ENCODE results near the gene LIMA1.
"Not testable (repeated sequence)": the region's sequence is repeated elsewhere in the genome, so short reads cannot be mapped to it uniquely, and the experiment has no call there.

The LIMA1 gene

DNA sequence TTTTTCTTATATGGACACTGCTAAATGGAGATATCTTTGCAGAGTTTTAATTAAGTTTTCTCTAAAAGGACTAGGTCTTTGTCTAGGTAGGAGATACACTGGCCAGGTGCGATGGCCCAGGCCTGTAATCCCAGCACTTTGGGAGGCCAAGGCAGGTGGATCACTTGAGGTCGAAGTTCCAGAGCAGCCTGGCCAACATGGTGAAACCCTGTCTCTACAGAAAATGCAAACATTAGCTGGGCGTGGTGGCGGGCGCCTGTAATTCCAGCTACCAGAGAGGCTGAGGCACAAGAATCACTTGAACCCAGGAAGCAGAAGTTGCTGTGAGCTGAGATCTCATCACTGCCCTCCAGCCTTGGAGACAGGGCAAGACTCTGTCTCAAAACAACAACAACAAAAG, 99.1 kb downstream of the LIMA1 start:
- no peak for DNase-seq

DNA sequence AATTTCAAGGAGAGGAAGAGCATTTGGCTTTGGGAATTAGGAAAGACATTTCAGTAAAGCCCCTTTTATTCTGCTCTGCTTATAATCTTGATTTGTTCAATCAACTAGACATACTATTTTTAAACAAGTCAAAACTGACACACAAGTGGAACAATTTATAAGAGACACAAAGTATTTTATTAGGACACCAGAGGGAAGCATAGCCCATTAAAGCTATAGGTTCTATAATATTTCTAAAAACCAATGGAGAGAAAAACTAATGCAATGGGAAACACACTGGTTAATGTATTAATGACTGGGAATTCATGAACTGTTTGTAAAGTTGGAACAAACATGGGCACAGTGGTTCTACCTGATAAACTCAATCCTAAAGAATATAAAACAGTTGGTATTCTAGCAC, 100.9 kb downstream of the LIMA1 start:
- no peak for DNase-seq

DNA sequence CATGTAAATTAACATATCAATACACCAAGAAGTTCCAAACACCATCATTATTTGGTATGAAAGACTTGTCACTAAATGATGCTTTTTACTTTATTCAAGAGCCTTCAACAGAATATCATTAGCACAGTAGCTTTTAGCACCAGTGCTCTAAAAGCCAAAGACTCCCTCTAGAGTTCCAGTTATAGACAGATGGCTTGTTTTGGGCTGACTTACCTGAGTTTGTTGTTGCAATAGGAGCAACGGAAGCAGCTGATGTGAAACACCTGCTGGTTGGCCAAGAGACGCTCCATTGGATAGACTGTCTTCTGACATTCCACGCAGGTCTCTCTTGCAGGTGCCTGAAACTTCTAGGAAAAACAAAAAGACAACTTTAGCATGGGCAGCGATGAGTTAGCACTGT, 101.6 kb downstream of the LIMA1 start:
- DNase-seq = peak; percentile 75

DNA sequence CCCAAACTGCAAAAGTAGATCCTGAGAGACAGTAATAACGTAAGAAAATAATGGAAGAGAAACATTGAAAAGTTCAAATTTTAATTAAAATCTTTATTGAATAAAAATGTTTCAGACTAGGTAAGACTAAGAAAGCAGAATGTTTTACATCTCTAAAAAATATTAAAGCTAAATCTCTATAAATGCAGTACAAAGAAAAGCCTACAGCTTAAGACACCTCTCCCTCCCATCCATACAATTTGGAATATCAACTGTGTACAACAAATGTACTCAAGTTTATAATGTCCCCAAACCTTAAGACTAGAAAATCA, 107.6 kb downstream of the LIMA1 start:
- no peak for DNase-seq

DNA sequence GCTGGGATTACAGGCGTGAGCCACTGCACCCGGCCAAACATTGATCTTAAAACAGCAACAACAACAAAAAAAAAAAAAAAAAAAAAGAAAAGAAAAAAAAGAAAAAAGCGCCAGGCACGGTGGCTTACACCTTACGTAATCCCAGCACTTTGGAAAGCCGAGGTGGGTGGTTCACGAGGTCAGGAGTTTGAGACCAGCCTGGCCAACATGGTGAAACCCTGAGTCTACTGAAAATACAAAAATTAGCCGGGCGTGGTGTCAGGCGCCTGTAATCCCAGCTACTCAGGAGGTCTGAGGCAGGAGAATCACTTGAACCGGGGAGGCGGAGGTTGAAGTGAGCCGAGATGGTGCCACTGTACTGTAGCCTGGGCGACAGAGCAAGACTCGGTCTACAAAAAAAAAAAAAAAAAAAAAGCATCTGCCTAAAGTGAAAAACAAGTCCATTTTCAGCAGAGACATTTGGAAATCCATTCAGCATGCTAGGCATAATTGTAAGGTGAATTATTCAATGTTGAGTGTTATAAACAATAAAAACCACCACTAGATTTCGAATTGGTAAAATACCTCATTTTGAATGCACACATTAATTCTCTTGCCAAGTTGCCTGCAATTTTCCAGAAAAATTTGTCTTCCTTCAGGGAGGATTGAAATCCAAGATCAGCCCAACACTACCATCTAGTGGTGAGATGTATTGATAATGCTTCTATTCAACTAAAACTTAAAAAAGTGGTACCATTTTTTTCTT, 108.2 kb downstream of the LIMA1 start:
- peak; percentile 84 for DNase-seq

DNA sequence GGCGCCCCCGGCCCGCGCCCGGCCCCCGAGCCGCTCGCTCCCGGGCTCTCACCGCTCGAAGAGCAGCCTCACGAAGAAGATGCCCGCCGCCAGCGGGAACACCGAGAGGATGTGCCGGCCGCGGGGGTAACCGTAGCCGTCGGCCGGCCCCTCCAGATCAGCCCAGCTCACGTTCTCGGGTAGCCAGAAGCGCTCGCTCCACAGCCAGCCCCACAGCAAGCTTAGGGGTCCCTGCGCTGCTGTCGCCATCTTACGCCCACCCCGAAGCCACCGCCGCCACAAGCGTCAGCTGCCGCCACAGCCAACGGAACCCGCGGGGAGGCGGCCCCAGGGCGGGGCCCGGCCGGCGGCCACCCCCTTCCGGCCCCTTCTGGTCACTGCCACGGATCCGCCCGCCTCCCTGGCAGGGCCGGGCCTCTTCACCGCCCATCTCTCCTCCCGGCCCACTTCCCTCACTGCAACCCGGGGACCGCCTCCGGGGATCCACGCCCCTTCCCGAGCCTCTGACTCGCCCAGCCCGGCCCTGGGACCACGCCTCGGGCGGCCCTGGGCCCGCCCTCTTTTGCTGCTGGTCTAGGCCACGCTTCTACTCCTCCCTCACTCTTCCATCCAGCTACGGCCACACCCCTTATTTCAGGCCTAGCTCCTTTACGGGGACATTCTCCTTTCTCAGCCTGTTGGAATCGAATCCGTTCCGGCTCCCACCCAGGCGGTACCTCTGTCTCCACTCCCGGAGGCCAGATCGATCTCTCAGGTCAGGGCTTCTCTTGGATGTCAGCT, 116.1 kb downstream of the LIMA1 start, which contains the start of gene CERS5:
Gene CERS5 (minus strand): TSS at position 321 of the 780 bp plus-strand sequence. CDS start 72 bp downstream, at position 249.
- peak; percentile 98 for DNase-seq

DNA sequence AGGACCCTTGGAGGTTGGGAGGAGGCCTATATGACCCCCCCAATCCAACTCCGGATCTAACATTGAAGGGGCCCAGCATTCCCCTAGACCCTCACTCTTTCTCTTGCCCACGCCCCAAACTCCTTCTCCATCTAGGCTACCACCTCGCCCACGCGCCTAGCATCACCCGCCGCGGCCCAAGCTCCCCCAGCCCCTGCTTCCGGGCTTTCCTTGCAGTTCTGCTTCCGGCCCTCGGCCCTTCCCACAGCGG, 116.6 kb downstream of the LIMA1 start:
- peak; percentile 49 for DNase-seq

- no peak for DNase-seq
Observed at GRCh38 chr12:50164963-50165362, 118.4 kb downstream of the LIMA1 start.

GRCh38 chr12:50162230-50162629, 121.1 kb downstream of the LIMA1 start:
- DNase-seq = no peak

DNA sequence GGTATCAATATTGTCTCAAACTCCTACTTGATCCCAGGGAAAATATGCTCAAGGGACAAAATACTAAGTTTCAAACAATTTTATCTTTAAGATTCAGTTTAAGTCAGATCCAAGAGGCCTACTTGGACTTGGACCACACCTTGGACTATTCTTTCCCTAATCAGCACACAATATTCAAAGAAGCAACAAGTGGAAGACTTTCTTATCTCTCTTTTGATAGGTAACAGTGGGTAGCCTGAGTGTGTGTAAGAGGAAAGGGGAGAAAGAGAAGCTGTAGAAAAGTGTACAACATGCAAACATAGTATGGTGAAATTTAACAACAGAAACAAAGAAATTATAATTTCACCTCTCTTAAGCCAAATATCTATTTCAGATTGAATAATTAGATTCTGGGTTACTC, 122.7 kb downstream of the LIMA1 start:
- DNase-seq = no peak

DNA sequence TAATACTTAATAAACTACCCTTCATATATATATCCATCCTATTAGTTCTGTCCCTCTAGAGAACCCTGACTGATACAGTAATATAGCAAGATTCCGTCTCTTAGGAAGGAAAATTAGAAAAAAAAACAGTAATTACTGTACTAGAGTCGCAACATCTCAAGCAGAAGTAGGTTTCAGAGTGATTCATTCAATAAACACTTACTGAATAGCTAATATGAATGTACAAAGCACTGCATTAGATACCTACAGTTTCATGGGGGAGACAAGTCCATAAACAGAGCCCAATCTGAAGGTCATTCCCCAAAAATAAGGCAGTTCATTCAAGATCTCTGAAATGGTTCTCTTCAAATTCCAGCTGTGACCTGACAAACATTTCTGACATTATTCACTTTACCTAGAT, 126.1 kb downstream of the LIMA1 start:
- DNase-seq = no peak

DNA sequence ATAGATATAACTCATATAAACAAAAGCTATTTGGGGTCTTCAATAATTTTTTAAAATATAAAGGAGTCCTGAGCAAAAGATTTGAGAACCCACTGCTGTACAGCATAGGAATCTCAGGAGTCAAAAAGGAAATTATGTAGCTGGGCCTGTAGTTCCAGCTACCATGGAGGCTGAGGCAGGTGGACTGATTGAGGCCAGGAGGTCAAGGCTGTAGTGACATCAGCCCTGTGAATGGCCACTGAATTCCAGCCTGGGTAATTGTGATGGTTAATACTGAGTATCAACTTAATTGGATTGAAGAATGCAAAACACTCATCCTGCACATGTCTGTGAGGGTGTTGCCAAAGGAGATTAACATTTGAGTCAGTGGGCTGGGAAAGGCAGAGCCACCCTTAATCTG, 126.7 kb downstream of the LIMA1 start:
- DNase-seq = no peak

- not testable (repeated sequence) for DNase-seq
Observed at GRCh38 chr12:50154947-50155346, 128.4 kb downstream of the LIMA1 start.

- DNase-seq = no peak
Observed at GRCh38 chr12:50151047-50151687, 132.2 kb downstream of the LIMA1 start.

DNA sequence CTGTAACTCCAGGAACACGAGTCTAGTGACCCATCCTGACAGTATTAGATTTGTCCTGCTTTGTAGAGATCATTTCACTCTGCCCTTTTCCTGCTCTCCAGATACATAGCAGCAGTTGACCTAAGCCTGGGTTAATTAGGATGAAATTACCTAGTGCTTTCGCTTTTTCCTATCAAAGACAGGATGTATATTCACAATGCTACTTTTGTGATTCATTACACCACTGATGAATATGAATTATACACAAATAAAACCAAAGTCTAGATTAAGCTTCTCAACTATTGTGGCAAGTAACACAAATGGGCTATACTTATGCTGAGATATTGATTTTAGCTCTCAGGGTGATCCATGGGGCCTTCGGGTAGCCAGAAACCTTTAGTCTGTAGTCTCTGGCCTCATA, 134.0 kb downstream of the LIMA1 start:
- DNase-seq = no peak

DNA sequence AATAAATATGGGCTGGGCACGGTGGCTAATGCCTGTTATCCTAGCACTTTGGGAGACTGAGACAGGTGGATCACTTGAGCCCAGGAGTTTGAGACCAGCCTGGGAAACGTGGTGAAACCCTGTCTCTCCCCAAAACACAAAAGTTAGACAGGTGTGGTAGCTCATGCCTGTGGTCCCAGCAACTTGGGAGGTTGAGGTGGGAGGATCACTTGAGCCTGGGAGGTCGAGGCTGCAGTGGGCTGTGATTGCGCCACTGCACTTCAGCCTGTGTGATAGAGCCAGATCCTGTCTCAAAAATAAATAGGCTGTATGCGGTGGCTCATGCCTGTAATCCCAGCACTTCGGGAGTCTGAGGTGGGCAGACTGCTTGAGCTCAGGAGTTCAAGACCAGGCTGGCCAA, 135.3 kb downstream of the LIMA1 start:
- DNase-seq = not testable (repeated sequence)

DNA sequence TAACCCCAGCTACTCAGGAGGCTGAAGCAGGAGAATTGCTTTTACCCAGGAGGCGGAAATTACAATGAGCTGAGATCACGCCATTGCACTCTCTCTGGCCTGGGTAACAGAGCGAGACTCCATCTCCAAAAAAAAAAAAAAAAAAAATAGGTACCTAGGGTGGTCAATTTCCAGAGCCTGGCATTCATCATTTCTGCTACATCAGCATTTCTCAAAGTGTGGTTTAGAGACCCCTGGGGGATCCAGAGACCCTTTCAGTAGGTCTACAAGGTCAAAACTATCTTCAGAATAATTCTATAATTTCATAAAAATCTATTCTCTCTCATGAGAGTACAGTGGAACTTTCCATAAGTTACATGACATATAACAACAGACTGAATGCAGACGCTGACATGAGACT, 136.0 kb downstream of the LIMA1 start:
- DNase-seq = no peak

DNA sequence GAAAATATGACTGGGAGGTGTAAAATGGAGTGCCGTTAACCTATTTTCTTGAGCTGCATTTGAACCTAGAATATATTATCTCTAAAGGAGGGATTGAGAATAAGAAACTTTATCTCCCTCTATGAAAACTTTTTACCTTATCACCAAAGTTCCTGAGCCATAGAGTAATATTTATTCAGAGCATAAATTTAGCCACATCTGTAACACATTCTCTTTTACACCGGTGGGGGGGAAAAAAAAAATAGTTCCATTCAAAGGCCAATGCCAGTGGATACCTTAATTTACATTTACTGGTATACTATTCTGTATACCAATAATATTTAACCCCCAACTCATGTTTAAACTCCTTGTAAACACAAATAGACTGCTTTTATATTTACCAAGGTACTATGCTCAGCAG, 137.9 kb downstream of the LIMA1 start:
- DNase-seq = no peak

DNA sequence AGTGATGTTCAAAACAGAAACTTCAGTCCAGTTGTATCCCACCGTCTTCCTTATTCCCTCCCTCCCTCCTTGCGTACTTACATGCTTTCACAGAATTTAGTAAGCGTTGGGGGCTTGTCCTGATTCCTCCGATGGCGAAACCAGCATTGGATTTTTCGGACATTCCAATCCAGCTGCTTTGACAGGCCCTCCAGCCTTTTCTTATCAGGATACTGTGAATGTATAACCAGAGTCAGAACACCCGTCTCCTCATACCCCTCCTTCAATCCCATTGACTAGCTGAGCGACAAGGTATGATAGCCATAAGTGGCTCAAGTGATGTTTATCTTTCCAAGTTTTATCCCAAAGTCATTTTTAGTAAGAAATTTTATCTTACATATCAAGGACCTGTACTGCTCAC, 140.3 kb downstream of the LIMA1 start:
- no peak for DNase-seq

- peak; percentile 58 for DNase-seq
Observed at GRCh38 chr12:50132505-50133135, 150.7 kb downstream of the LIMA1 start.

DNA sequence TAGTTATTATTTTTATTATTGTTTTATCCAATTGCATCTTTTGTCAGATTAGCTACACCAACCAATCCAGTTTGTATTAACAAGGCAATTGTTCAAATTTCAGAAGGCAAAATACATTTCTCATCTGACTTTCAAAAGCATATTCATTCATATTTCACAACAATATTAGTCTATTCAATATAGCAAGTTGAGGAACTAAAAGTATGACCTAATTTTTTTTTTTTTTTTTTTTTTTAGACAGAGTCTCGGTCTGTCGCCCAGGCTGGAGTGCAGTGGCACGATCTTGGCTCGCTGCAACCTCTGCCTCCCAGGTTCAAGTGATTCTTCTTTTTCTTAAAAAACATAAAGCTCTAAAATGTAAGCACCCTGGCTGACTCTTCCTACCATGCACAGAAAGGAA, 154.0 kb downstream of the LIMA1 start:
- no peak for DNase-seq

- DNase-seq = peak; percentile 48
Observed at GRCh38 chr12:50127546-50127945, 155.8 kb downstream of the LIMA1 start.
